Activated CD8-positive, alpha-beta memory T cell treated with anti-CD3 and anti-CD28 coated beads, Interleukin-2, amount 50 U/mL, for 24 hours (primary cell): ENCODE data around the gene WDR7.

ENCODE experiments used
- DNase-seq: peaks from one replicate; pipeline ENCODE4 v3.0.0-alpha.2; 2020; ENCODE audit errors: extremely low read depth

Gene WDR7

GRCh38 chr18:56650944-56651770 is at the start of gene WDR7:
WDR7 (plus strand) TSS chr18:56651359; CDS start chr18:56672516, 21,157 bp downstream.
- DNase-seq = peak; percentile 96

GRCh38 chr18:56606618-56607017 is 44.5 kb upstream of the WDR7 start:
- no peak for DNase-seq

GRCh38 chr18:56615738-56616520 is 35.2 kb upstream of the WDR7 start:
- no peak for DNase-seq

- DNase-seq = no peak
These were observed 23.2 kb upstream of the WDR7 start for GRCh38 chr18:56627991-56628390.

- DNase-seq = no peak
These were observed 18.8 kb upstream of the WDR7 start for GRCh38 chr18:56632070-56633022.

- DNase-seq = no peak
These were observed 16.2 kb upstream of the WDR7 start for GRCh38 chr18:56635007-56635406.

GRCh38 chr18:56637176-56637575 is 14.0 kb upstream of the WDR7 start:
- no peak for DNase-seq

- DNase-seq = no peak
These were observed 13.4 kb upstream of the WDR7 start for GRCh38 chr18:56637711-56638231.

GRCh38 chr18:56638232-56639103 is 12.7 kb upstream of the WDR7 start, which contains the start of gene TXNL1:
TXNL1 (minus strand) TSS chr18:56638592; CDS start chr18:56638440, 152 bp downstream.
- peak; percentile 99 for DNase-seq

- no peak for DNase-seq
These were observed 12.1 kb upstream of the WDR7 start for GRCh38 chr18:56639104-56639381.

- DNase-seq = no peak
These were observed 11.6 kb upstream of the WDR7 start for GRCh38 chr18:56639571-56639970.

GRCh38 chr18:56641714-56642337 is 9.3 kb upstream of the WDR7 start:
- no peak for DNase-seq

GRCh38 chr18:56643381-56643780 is 7.8 kb upstream of the WDR7 start:
- no peak for DNase-seq

- no peak for DNase-seq
These were observed 5.6 kb upstream of the WDR7 start for GRCh38 chr18:56645415-56646016.

- DNase-seq = no peak
These were observed 4.1 kb upstream of the WDR7 start for GRCh38 chr18:56647071-56647470.

- DNase-seq = no peak
These were observed 2.9 kb upstream of the WDR7 start for GRCh38 chr18:56647951-56648893.

- DNase-seq = no peak
These were observed 1.2 kb upstream of the WDR7 start for GRCh38 chr18:56649996-56650395.

- DNase-seq = no peak
These were observed 573 bp downstream of the WDR7 start for GRCh38 chr18:56651771-56652092.

GRCh38 chr18:56652802-56653201 is 1.6 kb downstream of the WDR7 start:
- no peak for DNase-seq
